ENCODE measurements around the gene FLII.

GRCh38 chr17:18234853-18235380 is 23.6 kb downstream of the FLII start:
- TF ChIP-seq EZH2 (IDR thresholded peaks at IDR 0.05; ENCODE audit: borderline replicate concordance, low read depth, low read length, poor library complexity, severe bottlenecking) (no peak), CTCF (conservative IDR thresholded peaks at IDR 0.05; ENCODE audit: low read depth, low read length) (no peak)

Measured in A673 (cell line).